A549 (cell line): ENCODE results near the gene KIF3B. TPM values are rescaled to one million over a fixed set of nuclear protein-coding genes. Genes with fewer than 3 reads are reported as not detected.
"Not testable (repeated sequence)": the region's sequence is repeated elsewhere in the genome, so short reads cannot be mapped to it uniquely, and the experiment has no call there.

ENCODE experiments used
- ATAC-seq, 2 experiments: fragments of 200-7000 bp in 1 of 2; fragments of >200 bp in 1 of 2; cut with Nextera tagmentation in 1 of 2; cut with Tn5 transposase in 1 of 2; 3 replicates each; pipeline versions ENCODE4 v1.8.0 to v1.9.1; 2018 to 2020; ENCODE audit warnings: mild to moderate bottlenecking in 1 of 2, moderate library complexity in 1 of 2
- CTCF ChIA-PET: fragments of 300-600 bp; sonication (Branson Sonifier 250); formaldehyde crosslinking; extraction: SDS; loops from one replicate; lab custom pipeline; 2021; ENCODE audit warnings: antibody characterized with exemption, inconsistent platforms; lab: Yijun Ruan, JAX
- POLR2A ChIA-PET: fragments of 350-600 bp; formaldehyde crosslinking; extraction: SDS; loops from one replicate; lab custom pipeline; 2021; ENCODE audit warnings: antibody characterized with exemption, inconsistent platforms; lab: Yijun Ruan, JAX
- DNase-seq, 2 experiments: peaks; one replicate each; pipeline versions ENCODE4 v3.0.0 to v3.0.0-alpha.2; 2011 to 2016; ENCODE audit warnings: low read depth in 1 of 2, low spot score in 1 of 2
- FAIRE-seq: peaks from 2 replicates; lab custom pipeline; 2011; peaks lifted over from hg19 to GRCh38; lab: Jason Lieb, UNC
- H3K27ac ChIP-seq, 2 experiments: fragments of >200 bp; sonication (Bioruptor Twin); formaldehyde crosslinking; 3 replicates each; pipeline ENCODE4 v1.5.1; 2016 to 2017
- H3K4me1 ChIP-seq: fragments of >200 bp; sonication (Bioruptor Twin); formaldehyde crosslinking; 3 replicates; pipeline ENCODE4 v1.6.1; 2016
- H3K4me2 ChIP-seq: fragments of >200 bp; sonication (Bioruptor Twin); formaldehyde crosslinking; 3 replicates; pipeline ENCODE4 v1.6.1; 2016
- H3K4me3 ChIP-seq: fragments of >200 bp; sonication (Bioruptor Twin); formaldehyde crosslinking; 3 replicates; pipeline ENCODE4 v1.5.1; 2016
- H3K9me3 ChIP-seq: fragments of >200 bp; sonication (Bioruptor Twin); formaldehyde crosslinking; 3 replicates; pipeline ENCODE4 v1.6.1; 2016
- BCL3 ChIP-seq: fragments of >200 bp; sonication (Bioruptor Twin); formaldehyde crosslinking; IDR thresholded peaks from 3 replicates; pipeline ENCODE4 v1.6.1; 2016
- CHD2 ChIP-seq: fragments of 150-350 bp; IDR thresholded peaks from 2 replicates; pipeline ENCODE4 v1.6.1; 2014; ENCODE audit warnings: low read length; ENCODE audit not compliant: partially characterized antibody
- ELK1 ChIP-seq: fragments of 150-350 bp; IDR thresholded peaks from 2 replicates; pipeline ENCODE4 v1.6.1; 2014; ENCODE audit warnings: low read depth, mild to moderate bottlenecking, low read length
- FOXS1 ChIP-seq: fragments of 250-450 bp; sonication (Bioruptor Pico); IDR thresholded peaks from 2 replicates; pipeline ENCODE4 v1.5.0; 2020; ENCODE audit warnings: mild to moderate bottlenecking, moderate library complexity
- HMGXB4 ChIP-seq: fragments of 250-450 bp; sonication (Bioruptor Pico); IDR thresholded peaks from 2 replicates; pipeline ENCODE4 v1.5.0; 2021; ENCODE audit warnings: mild to moderate bottlenecking, moderate library complexity, borderline replicate concordance
- HOXB5 ChIP-seq: fragments of 250-450 bp; sonication (Bioruptor Pico); IDR thresholded peaks from 2 replicates; pipeline ENCODE4 v1.5.0; 2020; ENCODE audit warnings: mild to moderate bottlenecking, moderate library complexity
- JUNB ChIP-seq: fragments of >200 bp; sonication (Bioruptor Twin); formaldehyde crosslinking; IDR thresholded peaks from 2 replicates; pipeline ENCODE4 v1.6.1; 2016
- NPAS2 ChIP-seq: fragments of 250-450 bp; sonication (Bioruptor Pico); IDR thresholded peaks from 2 replicates; pipeline ENCODE4 v1.8.0; 2022; ENCODE audit warnings: mild to moderate bottlenecking, moderate library complexity, borderline replicate concordance
- PHF8 ChIP-seq: fragments of 200-600 bp; sonication (generic); IDR thresholded peaks from 2 replicates; pipeline ENCODE4 v1.6.1; 2016; ENCODE audit warnings: low read depth, mild to moderate bottlenecking, antibody characterized with exemption, moderate library complexity, borderline replicate concordance
- RARB ChIP-seq: fragments of 250-450 bp; sonication (Bioruptor Pico); IDR thresholded peaks from 2 replicates; pipeline ENCODE4 v1.8.0; 2021; ENCODE audit warnings: mild to moderate bottlenecking, moderate library complexity
- REST ChIP-seq: fragments of 200-600 bp; sonication (generic); IDR thresholded peaks from 2 replicates; pipeline ENCODE4 v1.6.1; 2016; ENCODE audit warnings: antibody characterized with exemption, mild to moderate bottlenecking, moderate library complexity
- RFX5 ChIP-seq: fragments of 450-650 bp; IDR thresholded peaks from 2 replicates; pipeline ENCODE4 v1.7.1; 2014; ENCODE audit warnings: antibody characterized with exemption, mild to moderate bottlenecking, moderate library complexity
- SMC3 ChIP-seq: fragments of >200 bp; sonication (Bioruptor Twin); formaldehyde crosslinking; IDR thresholded peaks from 3 replicates; pipeline ENCODE4 v1.6.1; 2018; ENCODE audit warnings: inconsistent platforms
- TFCP2L1 ChIP-seq: fragments of 250-450 bp; sonication (Bioruptor Pico); IDR thresholded peaks from 2 replicates; pipeline ENCODE4 v1.5.0; 2021; ENCODE audit warnings: mild to moderate bottlenecking
- ZNF302 ChIP-seq: fragments of 250-450 bp; sonication (Bioruptor Pico); IDR thresholded peaks from 2 replicates; pipeline ENCODE4 v1.9.0; 2021; ENCODE audit warnings: inconsistent platforms, mild to moderate bottlenecking, moderate library complexity
- WGBS: methylation state at CpG from one replicate; pipeline ENCODE4 v1.1.6; 2017; ENCODE audit errors: missing lambda C conversion rate; 5-methylcytosine and 5-hydroxymethylcytosine counted together
- polyA plus RNA-seq, 4 experiments: library from polyadenylated mRNA; depleted of rRNA in 3 of 4; stranded (reverse); fragments of >200 nt; fragmentation: RNase III in 1 of 4; extraction: RNeasy Plus Mini Kit Qiagen cat#74134 plus additional on column Dnase treatment in 1 of 4; gene quantifications; 2 replicates in 3 of 4; 3 replicates in 1 of 4; pipeline ENCODE4 v1.2.3, GENCODE V29; 2011 to 2017

The KIF3B gene
- polyA plus RNA-seq, 2 of the 4 experiments (the other 2 are of a cell fraction) = 23.7 to 33.7 TPM

- peaks cover 18% of the 10 kb centered on the region for H3K4me1 ChIP-seq
- POLR2A ChIA-PET, ATAC-seq, H3K27ac ChIP-seq, FAIRE-seq, H3K4me2 ChIP-seq, H3K4me3 ChIP-seq, H3K9me3 ChIP-seq, DNase-seq: not testable (repeated sequence)
- CTCF ChIA-PET = interaction anchor here (1.2 kb wide), 1 partner anchor 14 kb away, joined by 3 read pairs; no protein-coding TSS in a partner anchor
- 91% methylated on average over 2 of the region's 2 CpGs for WGBS
Observed at GRCh38 chr20:32341053-32341452, 63.6 kb downstream of the KIF3B start.

GRCh38 chr20:32343439-32343838, 66.0 kb downstream of the KIF3B start:
- Histone ChIP-seq H3K4me3 (no peak overlapping the region), H3K4me2 (no peak overlapping the region), H3K27ac (no peak overlapping the region), H3K9me3 (no peaks in the 10 kb centered on the region), H3K4me1 (peaks cover 18% of the 10 kb centered on the region)
- no peak for DNase-seq
- no peak for FAIRE-seq
- POLR2A ChIA-PET = no interaction called here
- ATAC-seq = no peak
- 84% methylated on average over 3 of the region's 3 CpGs for WGBS
- TF ChIP-seq RFX5 (no peak), BCL3 (no peak), FOXS1 (CRISPR knock-in tag) (no peak), NPAS2 (CRISPR knock-in tag) (no peak), ELK1 (no peak), CHD2 (no peak), HOXB5 (CRISPR knock-in tag) (no peak), JUNB (no peak), PHF8 (no peak), REST (no peak), ZNF302 (CRISPR knock-in tag) (no peak), HMGXB4 (no peak), SMC3 (no peak), TFCP2L1 (no peak), RARB (CRISPR knock-in tag) (no peak)
- TF ChIP-seq, all 56 proteins: peak for 0
- CTCF ChIA-PET = interaction anchor here (0.7 kb wide), 1 partner anchor 520 kb away, joined by 4 read pairs; no protein-coding TSS in a partner anchor
